Left colon (tissue), 2 donors: Measurements from ENCODE around the gene STOX1. TPM values are rescaled to one million over a fixed set of nuclear protein-coding genes. Genes with fewer than 3 reads are reported as not detected.
"Not testable (repeated sequence)": the region's sequence is repeated elsewhere in the genome, so short reads cannot be mapped to it uniquely, and the experiment has no call there.

Experiments
- ATAC-seq: fragments of 200-7000 bp; cut with Tn5 transposase; one replicate; pipeline ENCODE4 v1.9.1; 2020; ENCODE audit warnings: mild to moderate bottlenecking, moderate library complexity
- DNase-seq, 2 donors: peaks; one replicate each; pipeline ENCODE4 v3.0.0-alpha.2; 2020
- intact Hi-C, 2 donors: fragments of 100-400 bp; cut with DNase I in 1 of 2; cut with micrococcal nuclease in 1 of 2; formaldehyde crosslinking; loops; one replicate each; pipeline versions ENCODE4 v1.11.2 to v1.14.0; 2022; cut with DNase I, micrococcal nuclease
- total RNA-seq, 2 donors: library from RNA; stranded (reverse); fragmentation: NEBNext Ultra II Directional; extraction: Animal tissue kit (Norgen Biotek cat#: 25700); gene quantifications; one replicate each; pipeline ENCODE4 v1.2.1, GENCODE V29; 2021
- donor health status: DM: no; HTN: no; CAD: no.
- donor health status: DM: yes; HTN: yes; CAD: no.

Gene STOX1
- total RNA-seq, 2 donors from 2014 or later = 1.4 to 3.4 TPM

DNA sequence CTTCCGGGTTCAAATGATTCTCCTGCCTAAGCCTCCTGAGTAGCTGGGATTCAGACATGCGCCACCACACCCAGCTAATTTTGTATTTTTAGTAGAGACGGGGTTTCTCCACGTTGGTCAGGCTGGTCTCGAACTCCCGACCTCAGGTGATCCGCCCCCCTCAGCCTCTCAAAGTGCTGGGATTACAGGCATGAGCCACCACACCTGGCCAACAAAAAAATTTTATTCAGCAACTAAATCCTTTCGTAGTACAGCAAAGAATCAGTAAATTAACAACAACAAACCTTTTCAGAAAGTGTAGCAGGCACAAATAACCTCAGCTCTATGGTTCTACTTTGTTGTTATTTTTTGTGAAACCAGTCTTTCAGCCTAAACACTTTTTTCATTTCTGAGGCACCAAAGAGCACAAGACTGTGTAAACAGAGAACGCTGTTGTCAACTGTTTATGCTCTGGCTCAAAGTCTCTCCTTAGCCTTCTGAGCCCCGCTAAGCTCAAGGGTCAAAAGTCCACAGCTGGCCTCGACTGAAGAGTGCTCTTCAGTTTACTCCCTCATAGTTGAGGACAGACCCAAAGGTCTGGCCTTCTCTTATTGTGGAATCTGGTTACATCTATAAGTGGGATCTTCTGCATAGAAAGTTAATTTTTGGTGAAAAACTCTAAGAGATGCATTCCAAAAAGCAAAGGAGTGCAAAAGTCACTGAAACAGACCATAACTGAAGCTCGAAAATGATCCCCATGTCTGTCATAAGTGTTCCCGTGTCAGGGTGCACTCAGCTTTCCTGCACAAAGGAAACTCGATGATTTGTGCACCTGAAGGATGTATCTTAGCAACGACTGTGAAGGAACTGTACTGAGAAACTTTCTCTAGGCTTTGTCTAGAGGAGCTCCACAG, 49.2 kb downstream of the STOX1 start:
- intact Hi-C loops = no loop called here
- peak; percentile 49 to 57 for DNase-seq
- ATAC-seq = peak; percentile 85

DNA sequence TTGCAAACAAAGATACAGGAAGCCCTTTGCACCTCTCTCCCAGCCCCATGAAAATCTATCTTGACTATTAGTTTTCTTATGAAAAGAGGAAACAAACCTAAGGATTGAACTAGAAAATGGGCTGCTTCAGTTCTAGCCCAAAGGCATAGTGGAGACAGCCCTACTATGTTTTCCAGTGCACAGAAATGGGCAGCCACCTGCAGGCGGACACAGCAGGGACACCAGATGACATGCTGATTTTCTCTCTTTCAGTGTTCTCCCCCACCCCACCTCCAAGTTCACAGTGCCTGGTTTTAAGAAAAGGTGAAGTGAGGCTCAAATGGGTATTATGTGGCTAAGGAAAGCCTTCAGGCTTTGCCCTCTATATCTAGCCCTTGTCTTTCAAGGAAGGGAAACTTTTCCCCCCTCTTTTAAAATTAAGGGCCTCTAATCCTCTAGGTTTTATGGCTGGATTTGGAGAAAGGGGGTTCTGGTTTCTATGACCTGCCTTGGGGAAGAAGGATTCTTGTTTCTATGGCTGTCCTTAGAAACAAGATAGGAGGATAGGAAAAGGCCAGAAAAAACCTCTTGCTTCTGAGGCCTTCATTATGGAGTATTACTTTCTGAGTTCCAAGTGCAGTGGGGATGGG, 50.3 kb downstream of the STOX1 start:
- ATAC-seq = no peak
- intact Hi-C loops = no loop called here
- no peak for DNase-seq

DNA sequence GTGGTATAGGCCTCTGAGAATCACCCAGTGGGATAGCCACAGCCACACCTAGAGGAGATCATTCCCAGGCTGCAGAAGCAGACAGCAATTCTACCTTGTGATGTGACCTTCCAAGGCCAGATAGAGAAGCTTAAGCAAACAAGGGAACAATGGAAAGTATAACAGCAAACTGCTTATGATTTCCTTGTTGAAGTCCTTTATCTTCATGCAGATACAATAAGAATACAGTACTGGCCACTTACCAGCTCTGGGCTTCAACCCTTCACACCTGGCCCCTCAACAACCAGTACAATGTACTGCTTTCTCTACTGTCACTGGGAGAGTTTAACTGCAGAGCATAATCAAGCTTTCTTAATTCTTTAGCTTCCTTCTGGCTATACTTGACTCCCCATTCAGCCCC, 51.2 kb downstream of the STOX1 start:
- DNase-seq = no peak
- intact Hi-C loops = no loop called here
- ATAC-seq = peak; percentile 84

DNA sequence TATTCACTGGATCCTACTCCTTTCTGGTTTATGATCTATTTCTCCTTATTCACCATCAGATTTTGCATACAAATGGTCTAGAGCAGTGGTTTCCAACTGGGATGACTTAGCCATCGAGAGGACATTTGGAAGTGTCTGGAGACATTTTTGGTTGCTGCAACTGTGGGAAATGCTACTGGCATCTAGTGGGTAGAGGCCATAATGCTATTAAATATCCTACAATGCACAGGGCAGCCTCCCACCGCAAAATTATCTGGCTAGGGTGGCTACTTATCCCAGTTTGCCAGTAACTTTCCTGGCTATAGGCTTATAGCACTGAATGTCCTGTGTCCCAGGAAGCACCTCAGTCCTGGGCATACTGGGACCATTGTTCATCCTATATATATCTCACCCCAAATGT, 52.3 kb downstream of the STOX1 start:
- intact Hi-C loops = no loop called here
- DNase-seq (no peak), ATAC-seq (no peak)

DNA sequence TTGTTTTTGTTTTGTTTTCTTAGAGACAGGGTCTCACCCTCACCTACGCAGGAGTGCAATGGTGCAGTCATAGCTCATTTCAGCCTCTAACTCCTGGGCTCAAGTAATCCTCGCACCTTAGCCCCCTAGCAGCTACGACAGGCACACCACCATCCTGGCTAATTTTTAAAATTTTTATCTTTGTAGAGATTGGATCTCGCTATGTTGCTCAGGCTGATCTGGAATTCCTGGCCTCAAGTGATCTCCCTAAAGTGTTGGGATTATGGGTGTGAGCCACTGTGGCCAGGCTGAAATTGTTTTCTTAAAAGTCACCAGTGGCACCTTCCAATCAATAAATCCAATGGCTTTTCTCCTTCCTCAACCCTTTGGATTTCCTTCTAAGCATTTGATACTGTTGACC, 52.9 kb downstream of the STOX1 start:
- no peak for ATAC-seq
- intact Hi-C loops = no loop called here
- no peak for DNase-seq

DNA sequence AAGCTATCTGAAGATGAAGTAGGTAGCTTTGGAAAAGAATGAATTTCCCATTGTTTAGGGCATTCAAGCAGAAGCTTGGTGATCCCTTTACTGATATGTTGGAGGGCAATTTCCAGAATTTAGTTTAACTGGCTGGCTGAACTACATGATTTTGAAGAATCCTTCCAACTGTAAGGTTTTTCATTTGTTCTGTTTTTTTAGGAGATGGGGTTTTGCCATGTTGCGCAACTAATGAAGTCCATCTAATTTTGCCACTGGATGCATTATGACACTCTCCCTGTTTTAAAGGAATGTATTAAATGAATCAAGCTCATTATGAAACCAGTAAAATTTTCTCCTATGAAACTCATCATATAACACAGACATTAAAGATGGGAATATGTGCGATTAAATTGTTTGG, 67.7 kb downstream of the STOX1 start:
- no peak for ATAC-seq
- intact Hi-C loops = loop anchor here in 1 of 2 donors (10.0 kb wide), 1 partner anchor 100 kb away; no protein-coding TSS in a partner anchor
- no peak for DNase-seq

DNA sequence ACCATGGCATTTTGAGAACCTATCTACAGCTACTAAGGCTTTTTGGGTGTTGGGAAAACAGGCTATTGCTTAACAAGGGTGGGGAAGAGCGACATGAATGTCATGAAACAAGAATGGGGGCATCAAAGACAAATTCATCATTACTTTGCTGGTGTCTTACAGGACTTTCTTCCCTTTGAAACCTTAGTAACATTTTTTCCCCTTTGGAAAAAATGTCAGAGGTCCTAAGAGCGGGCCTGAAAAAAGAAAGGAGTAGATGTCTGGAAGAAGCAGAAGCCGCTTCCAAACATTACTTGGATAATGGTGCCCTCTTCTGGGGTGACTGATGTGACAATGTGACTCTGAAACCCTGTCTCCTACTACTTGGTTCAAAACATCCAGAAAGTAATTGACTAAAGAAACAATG, 70.0 kb downstream of the STOX1 start:
- intact Hi-C loops = loop anchor here in 1 of 2 donors (10.0 kb wide), 1 partner anchor 103 kb away; no protein-coding TSS in a partner anchor
- ATAC-seq (peak; percentile 30), DNase-seq (peak in 1 of 2 donors; percentile 39)

DNA sequence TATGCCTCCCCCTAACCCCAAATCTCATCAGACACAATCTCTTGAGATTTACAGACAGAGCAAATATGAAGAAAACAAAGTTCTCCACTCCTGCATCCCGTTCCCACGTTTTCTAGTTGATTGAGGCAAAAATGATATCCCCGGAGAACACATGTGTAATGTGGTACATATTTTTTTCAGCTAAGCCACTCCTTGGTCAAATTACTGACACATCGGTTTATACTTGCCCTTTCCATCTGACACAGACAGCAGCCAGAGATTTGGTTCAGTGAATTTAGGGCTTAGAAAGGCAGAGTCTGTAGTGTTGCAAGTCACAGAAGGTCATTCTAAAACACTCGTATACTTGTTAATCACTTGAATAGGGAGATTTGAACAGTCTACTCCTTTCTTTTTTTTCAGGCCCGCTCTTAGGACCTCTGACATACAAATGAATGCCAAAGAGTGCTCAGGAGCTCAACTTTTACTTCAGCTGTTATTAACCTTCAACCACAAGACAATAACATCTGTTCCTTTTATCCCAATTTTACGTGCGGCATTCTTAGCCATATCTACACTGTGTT, 71.9 kb downstream of the STOX1 start:
- no peak for ATAC-seq
- no peak for DNase-seq
- intact Hi-C loops = loop anchor here in 1 of 2 donors (10.0 kb wide), 1 partner anchor 104 kb away; no protein-coding TSS in a partner anchor

DNA sequence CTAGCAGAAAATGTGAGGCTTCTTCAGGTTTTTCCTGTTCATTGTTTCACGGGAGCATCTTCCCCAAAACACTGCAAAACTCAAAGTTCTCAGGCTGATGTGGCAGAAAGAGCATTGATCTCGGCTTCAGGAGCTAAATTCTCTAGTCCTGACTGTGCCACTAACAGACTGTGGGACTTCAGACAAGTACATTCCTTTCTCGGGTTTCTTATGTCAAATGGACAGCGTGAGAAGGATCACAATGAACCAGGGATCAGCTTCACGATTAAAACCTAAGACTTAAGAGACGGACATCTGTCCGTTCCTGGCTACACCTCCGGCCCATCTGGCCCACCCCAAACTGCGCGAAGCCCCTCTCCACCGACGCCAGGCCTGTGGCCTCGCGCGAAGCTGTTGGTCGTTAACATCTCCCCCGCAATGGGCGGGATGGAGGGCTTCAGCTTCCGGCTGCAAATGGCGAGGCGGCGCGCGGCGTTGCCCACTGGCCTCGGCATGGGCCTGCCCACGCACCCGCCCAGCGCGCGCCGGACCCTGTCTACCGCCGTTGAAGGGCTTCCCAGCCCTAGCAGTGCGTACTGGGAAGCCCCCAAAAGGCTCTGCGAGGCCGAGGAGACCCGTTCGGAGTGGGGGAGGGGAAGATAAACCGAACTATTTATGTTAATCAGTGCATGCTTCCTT, 73.2 kb downstream of the STOX1 start:
- ATAC-seq = peak; percentile 52
- peak in 1 of 2 donors; percentile 80 for DNase-seq
- intact Hi-C loops = no loop called here

DNA sequence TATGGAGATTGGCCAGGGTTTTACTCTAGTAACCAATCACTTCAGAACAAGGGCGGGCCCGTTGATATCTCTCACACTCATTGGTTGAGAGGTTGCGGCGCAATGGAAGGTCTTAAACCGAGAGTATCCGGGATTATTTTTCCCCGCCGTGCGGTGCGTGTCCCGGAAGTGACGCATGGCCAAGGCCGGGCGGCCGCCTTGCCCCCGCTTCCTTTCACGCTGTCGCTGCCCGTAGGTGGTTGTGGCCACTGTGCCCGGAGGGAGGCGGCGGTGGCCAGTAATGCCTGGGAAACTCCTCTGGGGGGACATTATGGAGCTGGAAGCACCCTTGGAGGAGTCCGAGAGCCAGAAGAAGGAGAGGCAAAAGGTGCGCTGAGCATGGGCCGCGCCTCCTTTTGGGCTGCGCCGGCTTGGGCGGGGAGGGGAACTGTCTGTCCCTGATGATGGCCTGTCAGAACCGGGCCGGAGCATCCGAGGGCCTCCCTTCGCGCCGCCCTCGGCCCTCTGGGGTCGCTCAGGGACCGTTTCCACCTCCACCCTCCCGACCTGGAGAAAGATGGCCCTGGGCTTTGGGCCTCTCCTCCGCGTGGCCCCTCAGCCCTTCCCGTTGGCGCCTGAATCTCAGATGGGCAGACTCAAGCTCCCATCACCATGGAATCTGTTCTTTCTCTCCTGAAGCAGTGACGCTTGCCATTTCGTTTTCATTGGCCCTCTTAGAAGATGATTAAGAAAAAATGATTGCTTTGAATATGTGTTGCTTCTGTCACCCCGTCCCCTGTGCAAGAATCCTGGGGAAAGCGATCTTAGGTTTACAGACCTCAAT, 74.0 kb downstream of the STOX1 start, which contains the start of gene DDX50:
DDX50 (plus strand) TSS at position 211 of the 823 bp plus-strand sequence; CDS start at position 281, 70 bp downstream.
- ATAC-seq (peak; percentile 93), DNase-seq (peak; percentile 97 to 98)
- intact Hi-C loops = no loop called here

DNA sequence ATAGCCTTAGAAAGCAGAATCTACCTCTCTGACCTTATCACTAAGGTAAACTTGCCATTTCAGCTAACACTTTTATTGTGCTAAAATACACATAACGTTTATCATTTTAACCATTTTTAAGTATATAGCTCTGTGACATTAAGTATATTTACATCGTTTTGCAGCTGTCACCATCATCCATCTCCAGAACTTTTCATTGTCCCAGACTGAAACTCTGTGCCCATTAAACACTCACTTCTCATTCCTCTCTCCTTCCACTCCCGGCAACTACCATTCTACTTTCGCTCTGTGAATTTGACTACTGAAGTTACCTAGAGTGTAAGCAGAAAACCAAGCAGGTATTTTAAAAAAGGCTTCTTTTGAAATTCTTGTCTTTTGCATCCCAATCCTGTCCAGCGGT, 75.1 kb downstream of the STOX1 start:
- ATAC-seq = no peak
- no peak for DNase-seq
- intact Hi-C loops = no loop called here

DNA sequence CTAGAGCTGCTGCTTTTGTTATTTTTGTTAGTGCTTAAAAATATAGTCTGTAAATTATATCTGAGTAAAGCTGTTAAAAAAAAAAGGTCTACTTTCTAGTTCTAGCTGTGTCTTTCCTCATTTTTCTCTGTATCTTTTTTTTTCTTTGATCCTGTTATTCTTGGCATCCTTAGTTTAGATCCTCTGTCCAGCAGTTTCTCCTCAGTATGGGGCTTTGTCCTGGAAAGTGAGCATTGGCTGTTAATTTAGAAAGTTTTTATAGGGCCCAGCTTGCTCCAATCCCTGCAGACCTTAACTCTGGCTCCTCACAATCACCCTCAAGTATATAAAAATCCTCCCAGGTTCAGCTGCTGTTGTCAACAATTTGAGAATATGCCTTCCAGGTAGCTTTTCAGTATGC, 97.3 kb downstream of the STOX1 start:
- ATAC-seq = no peak
- intact Hi-C loops = no loop called here

DNA sequence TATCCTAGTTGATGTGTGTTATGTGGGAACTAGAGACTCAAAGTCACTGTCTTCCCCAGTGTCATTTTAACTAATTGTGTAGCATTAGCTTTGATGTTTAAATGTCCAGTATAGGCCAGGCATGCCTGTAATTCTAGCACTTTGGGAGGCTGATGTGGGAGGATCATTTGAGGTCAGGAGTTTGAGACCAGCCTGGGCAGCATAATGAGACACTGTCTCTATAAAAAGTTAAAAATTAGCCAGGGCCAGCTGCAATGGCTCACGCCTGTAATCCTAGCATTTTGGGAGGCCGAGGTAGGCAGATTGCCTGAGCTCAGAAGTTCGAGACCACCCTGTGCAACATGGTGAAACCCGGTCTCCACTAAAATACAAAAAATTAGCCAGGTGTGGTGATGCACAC, 98.2 kb downstream of the STOX1 start:
- DNase-seq (no peak), ATAC-seq (no peak)
- intact Hi-C loops = no loop called here

More for the DNA sequence above, 97.3 kb downstream of the STOX1 start:
- no peak for DNase-seq

DNA sequence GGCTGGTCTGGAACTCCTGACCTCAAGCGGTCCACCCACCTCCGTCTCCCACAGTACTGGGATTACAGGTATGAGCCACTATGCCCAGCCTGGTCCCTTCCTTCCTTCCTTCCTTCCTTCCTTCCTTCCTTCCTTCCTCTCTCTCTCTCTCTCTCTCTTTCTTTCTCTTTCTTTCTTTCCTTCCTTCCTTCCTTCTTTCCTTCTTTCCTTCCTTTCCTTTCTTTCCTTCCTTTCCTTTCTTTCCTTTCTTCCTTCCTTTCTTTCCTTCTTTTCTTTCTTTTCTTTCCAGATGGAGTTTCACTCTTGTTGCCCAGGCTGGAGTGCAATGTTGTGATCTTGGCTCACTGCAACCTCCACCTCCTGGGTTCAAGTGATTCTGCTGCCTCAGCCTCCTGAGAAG, 101.8 kb downstream of the STOX1 start:
- DNase-seq, ATAC-seq, intact Hi-C loops: not testable (repeated sequence)

DNA sequence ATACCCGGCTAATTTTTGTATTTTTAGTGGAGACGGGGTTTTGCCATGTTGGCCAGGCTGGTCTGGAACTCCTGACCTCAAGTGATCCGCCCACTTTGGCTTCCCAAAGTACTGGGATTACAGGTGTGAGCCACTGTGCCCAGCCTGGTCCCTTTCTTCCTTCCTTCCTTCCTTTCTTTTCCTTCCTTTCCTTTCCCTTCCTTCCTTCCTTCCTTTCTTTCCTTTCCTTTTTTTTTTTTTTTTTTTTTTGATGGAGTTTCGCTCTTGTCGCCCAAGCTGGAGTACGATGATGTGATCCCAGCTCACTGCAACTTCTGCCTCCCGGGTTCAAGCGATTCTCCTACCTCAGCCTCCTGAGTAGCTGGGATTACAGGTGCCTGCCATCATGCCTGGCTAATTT, 102.6 kb downstream of the STOX1 start:
- ATAC-seq, DNase-seq, intact Hi-C loops: not testable (repeated sequence)

DNA sequence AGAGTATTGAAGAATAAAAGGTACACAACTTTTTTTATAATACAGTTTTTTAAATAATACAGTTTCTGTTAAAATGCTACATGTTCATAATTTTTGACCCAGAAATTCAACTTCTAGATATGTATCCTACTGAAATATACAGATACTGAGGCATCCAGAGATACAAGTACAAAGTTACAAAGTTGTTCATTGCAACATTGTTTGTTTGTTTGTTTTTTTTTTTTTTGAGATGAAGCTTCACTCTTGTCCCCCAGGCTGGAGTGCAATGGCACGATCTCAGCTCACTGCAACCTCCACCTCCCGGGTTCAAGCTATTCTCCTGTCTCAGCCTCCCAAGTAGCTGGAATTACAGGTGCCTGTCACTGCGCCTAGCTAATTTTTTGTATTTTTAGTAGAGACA, 105.5 kb downstream of the STOX1 start:
- intact Hi-C loops, ATAC-seq, DNase-seq: not testable (repeated sequence)

DNA sequence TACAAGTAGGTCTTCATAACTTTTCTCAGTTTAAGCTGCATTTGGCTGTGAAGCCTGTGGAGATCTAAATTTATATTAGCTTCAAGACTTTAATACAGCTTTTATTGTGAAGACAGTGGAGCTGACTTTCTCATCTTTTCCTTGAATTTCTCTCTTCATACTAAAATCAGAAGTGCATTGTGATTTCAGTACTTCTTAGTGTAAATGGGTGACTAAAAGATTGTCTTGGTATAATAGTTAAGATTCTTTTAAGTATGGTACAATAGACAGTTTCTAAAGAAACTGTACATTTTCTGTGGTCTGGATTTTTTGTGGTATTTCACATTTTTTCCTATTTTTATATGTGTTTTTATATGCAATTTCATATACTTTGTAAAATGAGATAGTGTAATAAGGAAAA, 107.7 kb downstream of the STOX1 start:
- DNase-seq (no peak), ATAC-seq (no peak)
- intact Hi-C loops = no loop called here

DNA sequence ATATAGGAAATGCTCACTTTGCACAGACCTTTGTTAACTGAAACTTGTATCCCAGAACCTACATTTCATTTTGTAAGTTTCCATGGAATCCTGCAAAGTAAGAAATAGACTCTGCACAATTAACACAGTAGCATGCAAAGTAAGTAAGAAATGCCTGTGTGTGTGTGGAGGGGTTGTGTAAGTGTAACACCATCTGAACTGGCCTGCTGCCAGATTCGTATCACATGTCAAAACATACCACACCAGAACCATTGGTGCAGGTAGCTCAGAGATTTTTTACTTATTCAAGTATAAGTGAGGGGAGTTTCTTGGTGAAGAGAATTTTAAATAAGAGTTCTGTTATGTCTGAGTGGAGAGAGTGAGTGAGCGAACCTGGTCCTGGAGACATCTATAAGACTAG, 110.8 kb downstream of the STOX1 start:
- ATAC-seq = no peak
- DNase-seq = no peak
- intact Hi-C loops = no loop called here
